PFSK-1 (cell line): ENCODE data around the gene ARG1.

Source experiments
- FOXP2 ChIP-seq: optimal IDR thresholded peaks from 2 replicates; pipeline ENCODE3; 2011; ENCODE audit warnings: borderline replicate concordance, control low read depth, inconsistent platforms; ENCODE audit not compliant: insufficient read depth; ENCODE audit errors: extremely low read length, extremely low read depth
- POLR2AphosphoS5 ChIP-seq: IDR thresholded peaks from 2 replicates; pipeline ENCODE4 v1.6.1; 2012; ENCODE audit warnings: low read depth, mild to moderate bottlenecking, control low read depth, low read length, moderate library complexity
- REST ChIP-seq, 2 experiments: IDR thresholded peaks; 2 replicates each; pipeline versions ENCODE4 v1.6.1 to v1.8.0; 2011 to 2012; ENCODE audit warnings: low read depth in 2 of 2, low read length in 2 of 2, control low read depth in 1 of 2, inconsistent platforms in 1 of 2, mild to moderate bottlenecking in 1 of 2, moderate library complexity in 1 of 2; ENCODE audit not compliant: insufficient read depth in 1 of 2
- SIN3A ChIP-seq: IDR thresholded peaks from 2 replicates; pipeline ENCODE4 v1.6.1; 2012; ENCODE audit warnings: mild to moderate bottlenecking, low read length, moderate library complexity, borderline replicate concordance; ENCODE audit not compliant: insufficient read depth
- TAF1 ChIP-seq: IDR thresholded peaks from 2 replicates; pipeline ENCODE4 v1.6.1; 2012; ENCODE audit warnings: low read length, control low read depth, borderline replicate concordance; ENCODE audit not compliant: insufficient read depth

GRCh38 chr6:131575834-131576478, 2.9 kb downstream of the ARG1 start:
- TF ChIP-seq POLR2AphosphoS5 (no peak), TAF1 (no peak), REST (IDR thresholded peaks at IDR 0.05; ENCODE audit: insufficient read depth in 1 of 2, low read depth in 2 of 2, low read length in 2 of 2) (no peak), FOXP2 (no peak), SIN3A (no peak)
